Trophoblast cell (in vitro differentiated cells and primary cell): ENCODE results near the gene ZNF716.
"Not testable (repeated sequence)": the region's sequence is repeated elsewhere in the genome, so short reads cannot be mapped to it uniquely, and the experiment has no call there.

Experiments
- DNase-seq, 2 donors: peaks; one replicate each; pipeline ENCODE4 v3.0.0-alpha.2; 2016
- H2AFZ ChIP-seq: 2 replicates; pipeline ENCODE4 v1.6.1; 2013; ENCODE audit warnings: low read length, moderate library complexity, mild to moderate bottlenecking; ENCODE audit not compliant: insufficient read depth, poor library complexity
- H2AK5ac ChIP-seq: 2 replicates; pipeline ENCODE4 v1.6.1; 2013; ENCODE audit warnings: mild to moderate bottlenecking, low read length
- H2BK120ac ChIP-seq: 2 replicates; pipeline ENCODE4 v1.6.1; 2013; ENCODE audit warnings: low read length, mild to moderate bottlenecking, moderate library complexity; ENCODE audit not compliant: insufficient read depth, poor library complexity
- H2BK12ac ChIP-seq: 2 replicates; pipeline ENCODE4 v1.6.1; 2013; ENCODE audit warnings: mild to moderate bottlenecking, low read length, moderate library complexity
- H2BK5ac ChIP-seq: 2 replicates; pipeline ENCODE4 v1.6.1; 2013; ENCODE audit warnings: low read length, low read depth, moderate library complexity, mild to moderate bottlenecking; ENCODE audit not compliant: poor library complexity
- H3K14ac ChIP-seq: 2 replicates; pipeline ENCODE4 v1.6.1; 2013; ENCODE audit warnings: mild to moderate bottlenecking, low read length
- H3K18ac ChIP-seq: 2 replicates; pipeline ENCODE4 v1.6.1; 2013; ENCODE audit warnings: mild to moderate bottlenecking, low read length
- H3K23ac ChIP-seq: 2 replicates; pipeline ENCODE4 v1.6.1; 2013; ENCODE audit warnings: low read length
- H3K27ac ChIP-seq: 2 replicates; pipeline ENCODE4 v1.5.1; 2013; ENCODE audit warnings: low read depth, mild to moderate bottlenecking, inconsistent platforms, low read length, moderate library complexity
- H3K27me3 ChIP-seq: 2 replicates; pipeline ENCODE4 v1.6.1; 2013; ENCODE audit warnings: inconsistent platforms, mild to moderate bottlenecking, low read length, moderate library complexity; ENCODE audit not compliant: insufficient read depth
- H3K36me3 ChIP-seq, 2 experiments: 1 replicate in 1 of 2; 2 replicates in 1 of 2; pipeline ENCODE4 v1.6.1; 2013; ENCODE audit warnings: low read length in 2 of 2, mild to moderate bottlenecking in 2 of 2, moderate library complexity in 1 of 2; ENCODE audit not compliant: insufficient read depth in 2 of 2, control insufficient read depth in 1 of 2
- H3K4ac ChIP-seq: 2 replicates; pipeline ENCODE4 v1.6.1; 2013; ENCODE audit warnings: low read depth, mild to moderate bottlenecking, low read length, moderate library complexity
- H3K4me1 ChIP-seq, 2 experiments: 1 replicate in 1 of 2; 2 replicates in 1 of 2; pipeline ENCODE4 v1.6.1; 2013; ENCODE audit warnings: low read length in 2 of 2, mild to moderate bottlenecking in 2 of 2, moderate library complexity in 1 of 2; ENCODE audit not compliant: insufficient read depth in 2 of 2, control insufficient read depth in 1 of 2
- H3K4me2 ChIP-seq: 2 replicates; pipeline ENCODE4 v1.6.1; 2013; ENCODE audit warnings: inconsistent platforms, mild to moderate bottlenecking, low read length, moderate library complexity
- H3K4me3 ChIP-seq: 2 replicates; pipeline ENCODE4 v1.5.1; 2013; ENCODE audit warnings: mild to moderate bottlenecking, low read depth, low read length, inconsistent platforms
- H3K79me1 ChIP-seq: one replicate; pipeline ENCODE4 v1.6.1; 2013; ENCODE audit warnings: low read length
- H3K79me2 ChIP-seq: 2 replicates; pipeline ENCODE4 v1.6.1; 2013; ENCODE audit warnings: low read length, mild to moderate bottlenecking; ENCODE audit not compliant: control insufficient read depth, insufficient read depth, poor library complexity
- H3K9ac ChIP-seq: 2 replicates; pipeline ENCODE4 v1.6.1; 2013; ENCODE audit warnings: mild to moderate bottlenecking, low read length
- H3K9me3 ChIP-seq: 2 replicates; pipeline ENCODE4 v1.6.1; 2013; ENCODE audit warnings: low read depth, mild to moderate bottlenecking, control low read depth, inconsistent platforms, low read length; ENCODE audit not compliant: insufficient read depth
- H4K12ac ChIP-seq: 2 replicates; pipeline ENCODE4 v1.6.1; 2013; ENCODE audit warnings: low read depth, mild to moderate bottlenecking, low read length, moderate library complexity
- H4K8ac ChIP-seq: 2 replicates; pipeline ENCODE4 v1.6.1; 2013; ENCODE audit warnings: low read depth, mild to moderate bottlenecking, low read length, moderate library complexity
- H4K91ac ChIP-seq: one replicate; pipeline ENCODE4 v1.6.1; 2013; ENCODE audit warnings: low read depth, mild to moderate bottlenecking, low read length, moderate library complexity
- WGBS: extraction: QIAGEN DNeasy Blood & Tissue Kit; methylation state at CpG from one replicate; pipeline ENCODE4 v1.1.7; 2013; ENCODE audit warnings: missing lambda C conversion rate; ENCODE audit not compliant: insufficient read length, insufficient coverage; ENCODE audit errors: extremely low coverage; 5-methylcytosine and 5-hydroxymethylcytosine counted together

Gene ZNF716

DNA sequence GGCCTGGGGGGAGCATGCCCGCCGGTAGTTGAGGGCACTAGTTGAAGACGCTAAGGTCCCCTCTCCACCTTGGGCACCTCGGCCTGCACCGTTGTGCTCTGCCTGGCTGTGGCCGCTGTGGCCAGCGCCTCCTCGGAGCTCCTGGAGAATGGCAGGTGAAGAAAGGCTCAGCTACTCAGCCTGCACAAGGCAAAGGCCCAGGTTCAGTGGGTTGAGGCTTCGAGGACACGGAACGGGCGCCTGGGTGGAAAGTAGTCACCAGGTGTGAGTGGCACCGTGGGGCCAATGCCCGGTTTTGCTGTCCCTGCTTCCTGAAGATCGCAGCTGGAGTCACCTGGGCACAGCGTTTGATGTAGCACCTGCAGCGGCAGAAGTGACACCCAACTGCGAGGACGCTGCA is 12.4 kb upstream of the ZNF716 start:
- Histone ChIP-seq H3K79me1 (no peaks in the 10 kb centered on the region), H2BK120ac (no peak overlapping the region), H3K23ac (no peak overlapping the region), H3K4me1 (no peaks in the 10 kb centered on the region), H2BK5ac (no peak overlapping the region), H3K36me3 (no peaks in the 10 kb centered on the region), H3K14ac (no peak overlapping the region), H3K27ac (no peak overlapping the region), H4K8ac (no peak overlapping the region), H2AFZ (no peak overlapping the region), H4K91ac (no peak overlapping the region), H3K9me3 (peaks cover 42% of the 10 kb centered on the region), H3K27me3 (no peaks in the 10 kb centered on the region), H2BK12ac (no peak overlapping the region), H2AK5ac (no peak overlapping the region), H3K9ac (no peak overlapping the region), H3K79me2 (no peaks in the 10 kb centered on the region), H3K18ac (no peak overlapping the region), H4K12ac (no peak overlapping the region), H3K4me3 (no peak overlapping the region), H3K4ac (no peak overlapping the region), H3K4me2 (no peak overlapping the region)
- WGBS = no CpG with 5 or more reads among the region's 19 CpGs
- no peak for DNase-seq

DNA sequence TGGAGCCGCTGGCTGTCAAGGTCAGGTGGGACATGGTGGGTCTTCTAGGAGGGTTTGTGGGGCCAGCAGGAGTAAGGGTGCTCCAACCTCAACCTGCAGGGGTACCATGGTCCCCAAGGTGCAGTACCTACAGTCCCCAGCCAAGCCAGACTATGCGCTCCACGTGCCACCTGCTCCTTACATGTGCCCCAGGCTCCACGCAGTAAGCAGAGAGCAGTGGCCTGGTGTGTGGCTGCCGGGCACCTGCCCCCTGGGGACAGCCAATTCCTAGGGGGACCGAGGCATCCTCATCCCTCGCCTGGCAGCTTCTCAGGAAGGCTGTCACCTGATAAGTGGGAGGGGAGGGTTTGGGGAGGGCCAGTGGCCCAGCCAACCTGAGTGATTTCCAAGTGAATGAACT is 11.7 kb upstream of the ZNF716 start:
- Histone ChIP-seq H2AK5ac (no peak overlapping the region), H3K79me2 (no peaks in the 10 kb centered on the region), H3K14ac (no peak overlapping the region), H3K4me2 (no peak overlapping the region), H3K27ac (no peak overlapping the region), H2BK120ac (no peak overlapping the region), H3K27me3 (no peaks in the 10 kb centered on the region), H3K4me1 (no peaks in the 10 kb centered on the region), H3K79me1 (no peaks in the 10 kb centered on the region), H4K8ac (no peak overlapping the region), H3K4me3 (no peak overlapping the region), H3K9ac (no peak overlapping the region), H3K4ac (no peak overlapping the region), H2AFZ (no peak overlapping the region), H3K23ac (no peak overlapping the region), H2BK12ac (no peak overlapping the region), H3K9me3 (peaks cover 45% of the 10 kb centered on the region), H4K91ac (no peak overlapping the region), H3K18ac (no peak overlapping the region), H2BK5ac (no peak overlapping the region), H4K12ac (no peak overlapping the region), H3K36me3 (no peaks in the 10 kb centered on the region)
- no CpG with 5 or more reads among the region's 7 CpGs for WGBS
- no peak for DNase-seq

DNA sequence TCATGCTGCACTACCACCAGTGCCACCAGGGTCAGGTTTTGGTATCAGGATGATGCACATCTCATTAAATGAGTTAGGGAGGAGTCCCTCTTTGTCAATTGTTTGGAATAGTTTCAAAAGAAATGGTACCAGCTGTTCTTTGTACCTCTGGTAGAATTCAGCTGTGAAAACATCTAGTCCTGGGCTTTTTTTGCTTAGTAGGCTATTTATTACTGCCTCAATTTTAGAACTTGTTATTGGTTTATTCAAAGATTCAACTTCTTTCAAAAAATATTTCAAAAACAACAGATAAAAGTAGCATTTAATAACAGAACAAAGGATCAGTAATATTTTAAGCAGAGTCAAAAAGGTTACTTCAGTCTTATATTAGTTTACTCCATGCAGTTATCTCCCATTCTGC is 6.4 kb upstream of the ZNF716 start:
- no peak overlapping the region for H3K4me3 ChIP-seq
- no peak overlapping the region for H3K14ac ChIP-seq
- H4K91ac ChIP-seq = no peak overlapping the region
- no peak overlapping the region for H2BK12ac ChIP-seq
- no peaks in the 10 kb centered on the region for H3K36me3 ChIP-seq
- H3K79me1 ChIP-seq = no peaks in the 10 kb centered on the region
- no peak overlapping the region for H4K12ac ChIP-seq
- no peak overlapping the region for H3K27ac ChIP-seq
- no peak overlapping the region for H3K18ac ChIP-seq
- H2AFZ ChIP-seq = no peak overlapping the region
- H2AK5ac ChIP-seq = no peak overlapping the region
- peaks cover 31% of the 10 kb centered on the region for H3K9me3 ChIP-seq
- no peak overlapping the region for H3K4me2 ChIP-seq
- DNase-seq = no peak
- H2BK5ac ChIP-seq = no peak overlapping the region
- H3K4ac ChIP-seq = no peak overlapping the region
- H3K4me1 ChIP-seq = no peaks in the 10 kb centered on the region
- H2BK120ac ChIP-seq = no peak overlapping the region
- no peak overlapping the region for H4K8ac ChIP-seq
- no peaks in the 10 kb centered on the region for H3K79me2 ChIP-seq
- H3K27me3 ChIP-seq = no peaks in the 10 kb centered on the region
- no peak overlapping the region for H3K23ac ChIP-seq
- H3K9ac ChIP-seq = no peak overlapping the region

DNA sequence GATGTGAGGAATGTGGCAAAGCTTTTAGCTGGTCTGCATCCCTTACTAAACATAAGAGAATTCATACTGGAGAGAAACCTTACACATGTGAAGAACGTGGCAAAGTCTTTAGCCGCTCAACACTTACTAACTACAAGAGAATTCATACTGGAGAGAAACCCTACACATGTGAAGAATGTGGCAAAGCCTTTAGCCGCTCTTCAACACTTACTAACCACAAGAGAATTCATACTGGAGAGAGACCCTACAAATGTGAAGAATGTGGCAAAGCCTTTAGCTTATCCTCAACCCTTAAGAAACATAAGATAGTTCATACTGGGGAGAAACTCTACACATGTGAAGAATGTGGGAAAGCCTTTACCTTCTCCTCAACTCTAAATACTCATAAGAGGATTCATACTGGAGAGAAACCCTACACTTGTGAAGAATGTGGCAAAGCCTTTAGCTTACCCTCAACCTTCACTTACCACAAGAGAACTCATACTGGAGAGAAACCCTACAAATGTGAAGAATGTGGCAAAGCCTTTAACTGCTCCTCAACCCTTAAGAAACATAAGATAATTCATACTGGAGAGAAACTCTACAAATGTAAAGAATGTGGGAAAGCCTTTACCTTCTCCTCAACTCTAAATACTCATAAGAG is 19.3 kb downstream of the ZNF716 start:
- H3K36me3 ChIP-seq, H3K4me2 ChIP-seq, H4K12ac ChIP-seq, H3K14ac ChIP-seq, H3K4ac ChIP-seq, H3K4me1 ChIP-seq, H3K79me2 ChIP-seq, H3K79me1 ChIP-seq, H3K18ac ChIP-seq, H4K91ac ChIP-seq, H2AK5ac ChIP-seq, H3K9me3 ChIP-seq, H3K9ac ChIP-seq, H2BK120ac ChIP-seq, H3K4me3 ChIP-seq, H3K23ac ChIP-seq, H3K27ac ChIP-seq, H2AFZ ChIP-seq, H4K8ac ChIP-seq, H2BK12ac ChIP-seq, DNase-seq, H3K27me3 ChIP-seq, H2BK5ac ChIP-seq: not testable (repeated sequence)
- WGBS = no CpG with 5 or more reads among the region's 3 CpGs
